SK-N-SH treated with all-trans-retinoic acid at 6 μM for 48 hours (cell line): ENCODE results near the gene NDUFV3.
A peak's percentile ranks its signal among the peaks of the same experiment; 100 is the strongest.

ENCODE experiments used
- ATAC-seq: fragments of 200-7000 bp; cut with Tn5 transposase; 3 replicates; pipeline ENCODE4 v1.9.1; 2020; ENCODE audit warnings: mild to moderate bottlenecking, moderate library complexity
- ARNTL ChIP-seq: fragments of 450-650 bp; formaldehyde crosslinking; IDR thresholded peaks from 2 replicates; pipeline ENCODE4 v1.5.0; 2020; ENCODE audit warnings: low read depth, mild to moderate bottlenecking, moderate library complexity, borderline replicate concordance
- BACH2 ChIP-seq: fragments of 250-450 bp; sonication (Bioruptor Pico); IDR thresholded peaks from 2 replicates; pipeline ENCODE4 v1.9.0; 2021; ENCODE audit warnings: mild to moderate bottlenecking, borderline replicate concordance
- CSRNP3 ChIP-seq: fragments of 250-450 bp; sonication (Bioruptor Pico); IDR thresholded peaks from 2 replicates; pipeline ENCODE4 v1.5.1; 2021; ENCODE audit warnings: mild to moderate bottlenecking, moderate library complexity
- ESRRG ChIP-seq: fragments of 250-450 bp; sonication (Bioruptor Pico); IDR thresholded peaks from 2 replicates; pipeline ENCODE4 v1.6.1; 2021; ENCODE audit warnings: mild to moderate bottlenecking
- GLIS3 ChIP-seq: fragments of 250-450 bp; sonication (Bioruptor Pico); IDR thresholded peaks from 2 replicates; pipeline ENCODE4 v1.5.0; 2020; ENCODE audit warnings: mild to moderate bottlenecking, moderate library complexity
- OSR1 ChIP-seq: fragments of 250-450 bp; sonication (Bioruptor Pico); IDR thresholded peaks from 2 replicates; pipeline ENCODE4 v1.8.0; 2022; ENCODE audit warnings: moderate library complexity, mild to moderate bottlenecking, inconsistent platforms
- PATZ1 ChIP-seq: fragments of 250-450 bp; sonication (Bioruptor Pico); IDR thresholded peaks from 2 replicates; pipeline ENCODE4 v1.8.0; 2020; ENCODE audit warnings: mild to moderate bottlenecking, moderate library complexity, borderline replicate concordance
- PPARA ChIP-seq: fragments of 250-450 bp; sonication (Bioruptor Pico); IDR thresholded peaks from 2 replicates; pipeline ENCODE4 v1.5.0; 2020; ENCODE audit warnings: mild to moderate bottlenecking, borderline replicate concordance
- RARB ChIP-seq: fragments of 250-450 bp; sonication (Bioruptor Pico); IDR thresholded peaks from 2 replicates; pipeline ENCODE4 v1.8.0; 2021; ENCODE audit warnings: mild to moderate bottlenecking, moderate library complexity
- SNAI2 ChIP-seq: fragments of 250-450 bp; sonication (Bioruptor Pico); IDR thresholded peaks from 2 replicates; pipeline ENCODE4 v1.5.0; 2020; ENCODE audit warnings: mild to moderate bottlenecking, moderate library complexity
- TCF4 ChIP-seq: fragments of 250-450 bp; sonication (Bioruptor Pico); IDR thresholded peaks from 2 replicates; pipeline ENCODE4 v1.8.0; 2021; ENCODE audit warnings: mild to moderate bottlenecking, moderate library complexity, borderline replicate concordance
- TOX ChIP-seq: fragments of 250-450 bp; sonication (Bioruptor Pico); IDR thresholded peaks from 2 replicates; pipeline ENCODE4 v1.8.0; 2021; ENCODE audit warnings: mild to moderate bottlenecking, moderate library complexity, borderline replicate concordance
- ZFP3 ChIP-seq: fragments of 250-450 bp; sonication (Bioruptor Pico); IDR thresholded peaks from 2 replicates; pipeline ENCODE4 v1.5.0; 2020; ENCODE audit warnings: mild to moderate bottlenecking, moderate library complexity
- ZFP30 ChIP-seq: fragments of 450-650 bp; formaldehyde crosslinking; IDR thresholded peaks from 2 replicates; pipeline ENCODE4 v1.5.0; 2022; ENCODE audit warnings: mild to moderate bottlenecking, moderate library complexity
- ZNF70 ChIP-seq: fragments of 450-650 bp; formaldehyde crosslinking; IDR thresholded peaks from 2 replicates; pipeline ENCODE4 v1.5.0; 2020; ENCODE audit warnings: mild to moderate bottlenecking, moderate library complexity
- ZNF8 ChIP-seq: fragments of 450-650 bp; formaldehyde crosslinking; IDR thresholded peaks from 2 replicates; pipeline ENCODE4 v1.5.0; 2020; ENCODE audit warnings: mild to moderate bottlenecking, moderate library complexity
- TF ChIP-seq, protein P1 (sequence below): fragments of 250-450 bp; sonication (Bioruptor Pico); IDR thresholded peaks from 2 replicates; pipeline ENCODE4 v1.8.0; 2021; ENCODE audit warnings: low read depth, mild to moderate bottlenecking, moderate library complexity, borderline replicate concordance
- TF ChIP-seq, protein P2 (sequence below): fragments of 250-450 bp; sonication (Bioruptor Pico); IDR thresholded peaks from 2 replicates; pipeline ENCODE4 v1.5.1; 2020; ENCODE audit warnings: low read depth, mild to moderate bottlenecking, moderate library complexity
- TF ChIP-seq, protein P3 (sequence below): fragments of 250-450 bp; sonication (Bioruptor Pico); IDR thresholded peaks from 2 replicates; pipeline ENCODE4 v1.5.0; 2020; ENCODE audit warnings: mild to moderate bottlenecking, moderate library complexity

NDUFV3 gene

DNA sequence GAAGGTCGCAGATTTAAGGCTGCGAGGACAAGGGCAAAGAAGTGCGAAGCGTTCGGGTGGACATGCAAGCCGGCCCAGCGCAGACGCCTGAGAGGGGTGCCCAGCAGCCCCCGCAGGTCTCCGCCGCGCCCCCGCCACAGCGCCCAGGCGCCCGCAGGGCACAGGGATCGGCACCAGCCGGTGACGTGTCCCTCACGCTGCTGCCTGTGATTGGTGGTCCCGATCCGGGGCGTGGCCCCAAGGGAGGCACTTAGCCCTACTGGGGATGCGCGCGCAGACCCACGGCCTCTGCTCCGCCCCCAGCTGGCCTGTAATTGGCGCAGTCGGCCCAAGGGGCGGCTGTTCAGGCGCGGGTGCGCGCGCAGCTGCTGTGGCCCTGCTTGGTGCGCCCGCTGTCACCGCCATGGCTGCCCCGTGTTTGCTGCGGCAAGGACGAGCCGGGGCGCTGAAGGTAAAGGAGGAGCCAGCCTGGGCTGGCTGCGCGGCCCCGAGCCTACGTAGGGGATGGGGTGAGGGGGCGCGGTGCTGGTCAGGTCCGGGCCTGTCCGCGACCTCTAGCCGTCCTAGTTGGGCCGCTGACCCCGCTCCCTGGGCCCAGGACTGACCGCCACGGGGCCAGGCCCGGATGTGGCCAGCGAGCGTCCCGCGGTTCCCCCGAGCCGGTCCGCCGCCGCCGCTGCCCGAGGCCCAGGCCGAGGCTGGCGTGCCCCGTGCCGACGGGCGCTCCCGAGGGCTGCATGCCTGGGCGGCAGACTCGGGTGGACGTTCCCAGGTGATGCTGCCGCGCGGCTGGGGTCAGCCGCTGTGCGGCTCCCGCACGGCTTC, at the start of gene NDUFV3:
Gene NDUFV3, plus strand, starts transcription at position 379 of the 825 bp plus-strand sequence. Its CDS starts 25 bp downstream, at position 404.
- peak; percentile 96 for ATAC-seq
- TF ChIP-seq ZFP3 (CRISPR knock-in tag) (peak; percentile 96), ZFP30 (CRISPR knock-in tag) (no peak), PATZ1 (peak; percentile 61)

DNA sequence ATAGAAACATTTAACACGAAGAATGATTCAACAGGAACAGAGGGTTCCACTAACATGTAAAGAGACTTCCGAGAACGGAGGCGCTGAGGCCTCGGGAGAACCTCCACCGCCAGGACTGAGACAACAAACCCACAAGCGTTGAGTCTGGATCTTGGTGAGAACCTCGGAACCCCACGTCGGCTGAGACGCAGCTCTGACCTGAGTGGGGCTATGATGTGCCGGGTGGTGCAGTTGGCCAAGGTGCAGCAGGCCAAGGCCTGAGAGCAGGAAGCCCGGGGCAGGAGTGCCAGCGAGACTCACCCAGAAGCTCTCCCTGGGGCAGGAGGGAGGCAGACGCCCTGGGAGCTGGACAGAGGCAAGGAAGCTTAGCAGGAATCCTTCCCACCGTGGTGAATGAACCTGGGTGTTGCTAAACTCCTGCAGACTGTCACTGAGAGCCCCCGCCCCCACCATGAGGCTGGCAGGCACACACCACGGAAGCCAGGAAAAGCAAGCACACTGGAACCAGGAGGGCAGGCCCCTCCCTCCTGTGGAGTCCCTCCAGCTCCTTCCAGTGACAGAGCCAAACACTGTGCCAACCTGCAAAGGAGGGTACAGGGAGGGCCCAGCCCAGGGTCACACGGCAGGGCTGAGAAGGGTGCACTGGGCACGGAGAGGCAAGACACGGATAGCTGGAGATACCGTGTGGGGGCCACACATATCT, 48.5 kb upstream of the NDUFV3 start:
- TF ChIP-seq ZFP3 (CRISPR knock-in tag) (no peak), GLIS3 (CRISPR knock-in tag) (no peak), TCF4 (CRISPR knock-in tag) (no peak), CSRNP3 (no peak), ZNF8 (CRISPR knock-in tag) (no peak), TOX (CRISPR knock-in tag) (no peak)
- TF ChIP-seq, protein P1, sequence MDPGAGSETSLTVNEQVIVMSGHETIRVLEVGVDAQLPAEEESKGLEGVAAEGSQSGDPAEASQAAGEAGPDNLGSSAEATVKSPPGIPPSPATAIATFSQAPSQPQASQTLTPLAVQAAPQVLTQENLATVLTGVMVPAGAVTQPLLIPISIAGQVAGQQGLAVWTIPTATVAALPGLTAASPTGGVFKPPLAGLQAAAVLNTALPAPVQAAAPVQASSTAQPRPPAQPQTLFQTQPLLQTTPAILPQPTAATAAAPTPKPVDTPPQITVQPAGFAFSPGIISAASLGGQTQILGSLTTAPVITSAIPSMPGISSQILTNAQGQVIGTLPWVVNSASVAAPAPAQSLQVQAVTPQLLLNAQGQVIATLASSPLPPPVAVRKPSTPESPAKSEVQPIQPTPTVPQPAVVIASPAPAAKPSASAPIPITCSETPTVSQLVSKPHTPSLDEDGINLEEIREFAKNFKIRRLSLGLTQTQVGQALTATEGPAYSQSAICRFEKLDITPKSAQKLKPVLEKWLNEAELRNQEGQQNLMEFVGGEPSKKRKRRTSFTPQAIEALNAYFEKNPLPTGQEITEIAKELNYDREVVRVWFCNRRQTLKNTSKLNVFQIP (CRISPR knock-in tag) = no peak
- no peak for ATAC-seq

- no peak for ATAC-seq
- TF ChIP-seq BACH2 (CRISPR knock-in tag) (no peak), ZNF70 (CRISPR knock-in tag) (no peak), ESRRG (CRISPR knock-in tag) (no peak), ZNF8 (CRISPR knock-in tag) (no peak), OSR1 (CRISPR knock-in tag) (no peak), GLIS3 (CRISPR knock-in tag) (no peak)
These were observed 47.7 kb upstream of the NDUFV3 start for GRCh38 chr21:42845296-42845965.

GRCh38 chr21:42846221-42846620, 46.9 kb upstream of the NDUFV3 start:
- TF ChIP-seq, protein P2, sequence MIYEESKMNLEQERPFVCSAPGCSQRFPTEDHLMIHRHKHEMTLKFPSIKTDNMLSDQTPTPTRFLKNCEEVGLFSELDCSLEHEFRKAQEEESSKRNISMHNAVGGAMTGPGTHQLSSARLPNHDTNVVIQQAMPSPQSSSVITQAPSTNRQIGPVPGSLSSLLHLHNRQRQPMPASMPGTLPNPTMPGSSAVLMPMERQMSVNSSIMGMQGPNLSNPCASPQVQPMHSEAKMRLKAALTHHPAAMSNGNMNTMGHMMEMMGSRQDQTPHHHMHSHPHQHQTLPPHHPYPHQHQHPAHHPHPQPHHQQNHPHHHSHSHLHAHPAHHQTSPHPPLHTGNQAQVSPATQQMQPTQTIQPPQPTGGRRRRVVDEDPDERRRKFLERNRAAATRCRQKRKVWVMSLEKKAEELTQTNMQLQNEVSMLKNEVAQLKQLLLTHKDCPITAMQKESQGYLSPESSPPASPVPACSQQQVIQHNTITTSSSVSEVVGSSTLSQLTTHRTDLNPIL (CRISPR knock-in tag) = no peak
- TF ChIP-seq GLIS3 (CRISPR knock-in tag) = no peak
- no peak for TF ChIP-seq ZFP3 (CRISPR knock-in tag)
- TF ChIP-seq ZNF8 (CRISPR knock-in tag) = no peak
- no peak for TF ChIP-seq ZNF70 (CRISPR knock-in tag)
- TF ChIP-seq PPARA = no peak
- TF ChIP-seq ESRRG (CRISPR knock-in tag) = no peak
- TF ChIP-seq SNAI2 (CRISPR knock-in tag) = no peak
- no peak for ATAC-seq

- no peak for ATAC-seq
- TF ChIP-seq ESRRG (CRISPR knock-in tag) (no peak), ARNTL (CRISPR knock-in tag) (no peak), OSR1 (CRISPR knock-in tag) (no peak), RARB (CRISPR knock-in tag) (no peak), ZFP3 (CRISPR knock-in tag) (no peak), BACH2 (CRISPR knock-in tag) (no peak), ZNF70 (CRISPR knock-in tag) (no peak)
- TF ChIP-seq, protein P3, sequence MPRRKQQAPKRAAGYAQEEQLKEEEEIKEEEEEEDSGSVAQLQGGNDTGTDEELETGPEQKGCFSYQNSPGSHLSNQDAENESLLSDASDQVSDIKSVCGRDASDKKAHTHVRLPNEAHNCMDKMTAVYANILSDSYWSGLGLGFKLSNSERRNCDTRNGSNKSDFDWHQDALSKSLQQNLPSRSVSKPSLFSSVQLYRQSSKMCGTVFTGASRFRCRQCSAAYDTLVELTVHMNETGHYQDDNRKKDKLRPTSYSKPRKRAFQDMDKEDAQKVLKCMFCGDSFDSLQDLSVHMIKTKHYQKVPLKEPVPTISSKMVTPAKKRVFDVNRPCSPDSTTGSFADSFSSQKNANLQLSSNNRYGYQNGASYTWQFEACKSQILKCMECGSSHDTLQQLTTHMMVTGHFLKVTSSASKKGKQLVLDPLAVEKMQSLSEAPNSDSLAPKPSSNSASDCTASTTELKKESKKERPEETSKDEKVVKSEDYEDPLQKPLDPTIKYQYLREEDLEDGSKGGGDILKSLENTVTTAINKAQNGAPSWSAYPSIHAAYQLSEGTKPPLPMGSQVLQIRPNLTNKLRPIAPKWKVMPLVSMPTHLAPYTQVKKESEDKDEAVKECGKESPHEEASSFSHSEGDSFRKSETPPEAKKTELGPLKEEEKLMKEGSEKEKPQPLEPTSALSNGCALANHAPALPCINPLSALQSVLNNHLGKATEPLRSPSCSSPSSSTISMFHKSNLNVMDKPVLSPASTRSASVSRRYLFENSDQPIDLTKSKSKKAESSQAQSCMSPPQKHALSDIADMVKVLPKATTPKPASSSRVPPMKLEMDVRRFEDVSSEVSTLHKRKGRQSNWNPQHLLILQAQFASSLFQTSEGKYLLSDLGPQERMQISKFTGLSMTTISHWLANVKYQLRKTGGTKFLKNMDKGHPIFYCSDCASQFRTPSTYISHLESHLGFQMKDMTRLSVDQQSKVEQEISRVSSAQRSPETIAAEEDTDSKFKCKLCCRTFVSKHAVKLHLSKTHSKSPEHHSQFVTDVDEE (CRISPR knock-in tag) = no peak
These were observed 45.9 kb upstream of the NDUFV3 start for GRCh38 chr21:42847051-42847707.
